Endothelial cell of umbilical vein (primary cell): Measurements from ENCODE around the gene C19orf25. TPM values are rescaled to one million over a fixed set of nuclear protein-coding genes. Genes with fewer than 3 reads are reported as not detected.

Source experiments
- BruUV-seq: library from RNA; stranded (reverse); fragments of 400-500 nt; replicated peaks from 2 replicates; lab custom pipeline; 2021; lab: Mats Ljungman, UMichigan
- CTCF ChIA-PET: fragments of 300-600, 350-600 bp; sonication (Branson Sonifier 250); formaldehyde crosslinking; loops from one replicate; lab custom pipeline; 2021; ENCODE audit warnings: antibody characterized with exemption, inconsistent platforms; lab: Charles Lee
- POLR2A ChIA-PET: fragments of 300-600, 350-600 bp; sonication (Branson Sonifier 250); formaldehyde crosslinking; loops from one replicate; lab custom pipeline; 2021; ENCODE audit warnings: antibody characterized with exemption, inconsistent platforms; lab: Charles Lee
- DNase-seq: peaks from one replicate; pipeline ENCODE4 v3.0.0-alpha.2; 2011; ENCODE audit warnings: low read depth, low spot score
- FAIRE-seq: peaks from 2 replicates; lab custom pipeline; 2011; peaks lifted over from hg19 to GRCh38; lab: Jason Lieb, UNC
- H2AFZ ChIP-seq: 2 replicates; pipeline ENCODE4 v1.6.0; 2012; ENCODE audit warnings: low read depth, low read length, control low read depth, inconsistent platforms
- H3K27ac ChIP-seq: 2 replicates; pipeline ENCODE4 v1.5.1; 2011; ENCODE audit warnings: low read depth, mild to moderate bottlenecking, control low read depth, low read length, moderate library complexity; ENCODE audit not compliant: insufficient read depth
- H3K27me3 ChIP-seq, 2 experiments: 2 replicates each; pipeline versions ENCODE4 v1.6.0 to v1.6.1; 2011; ENCODE audit warnings: low read length in 2 of 2, mixed read lengths in 1 of 2; ENCODE audit not compliant: control insufficient read depth in 2 of 2, insufficient read depth in 2 of 2
- H3K36me3 ChIP-seq, 2 experiments: 2 replicates in 1 of 2; 3 replicates in 1 of 2; pipeline ENCODE4 v1.5.1; 2011; ENCODE audit warnings: low read length in 2 of 2, mild to moderate bottlenecking in 1 of 2, moderate library complexity in 1 of 2; ENCODE audit not compliant: control insufficient read depth in 2 of 2, insufficient read depth in 2 of 2; ENCODE audit errors: extremely low read depth in 1 of 2
- H3K4me1 ChIP-seq: 3 replicates; pipeline ENCODE4 v1.5.1; 2011; ENCODE audit warnings: mild to moderate bottlenecking, low read length; ENCODE audit not compliant: control insufficient read depth, insufficient read depth; ENCODE audit errors: extremely low read depth
- H3K4me2 ChIP-seq: 2 replicates; pipeline ENCODE4 v1.6.1; 2011; ENCODE audit warnings: low read length, control low read depth, mixed read lengths; ENCODE audit not compliant: insufficient read depth
- H3K4me3 ChIP-seq, 3 experiments: fragments of 200-600 bp in 1 of 3; sonication (generic), shearing (Covaris generic) in 1 of 3; replicated peaks in 1 of 3; 2 replicates each; pipeline ENCODE4 v1.5.1; 2011 to 2016; ENCODE audit warnings: control low read depth in 3 of 3, low read length in 3 of 3, mild to moderate bottlenecking in 2 of 3, inconsistent platforms in 1 of 3, low read depth in 1 of 3, moderate library complexity in 1 of 3; ENCODE audit not compliant: insufficient read depth in 1 of 3
- H3K79me2 ChIP-seq: 2 replicates; pipeline ENCODE4 v1.6.0; 2012; ENCODE audit warnings: low read length, inconsistent platforms; ENCODE audit not compliant: control insufficient read depth, insufficient read depth
- H3K9ac ChIP-seq: replicated peaks from 2 replicates; pipeline ENCODE3; 2011; ENCODE audit warnings: low read length, control low read depth; ENCODE audit not compliant: insufficient read depth; ENCODE audit errors: extremely low read depth
- H3K9me1 ChIP-seq: replicated peaks from 3 replicates; pipeline ENCODE4 v1.6.0; 2011; ENCODE audit warnings: mild to moderate bottlenecking, low read length; ENCODE audit not compliant: control insufficient read depth, insufficient read depth; ENCODE audit errors: extremely low read depth
- H3K9me3 ChIP-seq: replicated peaks from 2 replicates; pipeline ENCODE4 v1.5.1; 2012; ENCODE audit warnings: low read length, inconsistent platforms; ENCODE audit not compliant: control insufficient read depth, insufficient read depth
- H4K20me1 ChIP-seq: replicated peaks from 2 replicates; pipeline ENCODE3; 2011; ENCODE audit warnings: mild to moderate bottlenecking, low read length; ENCODE audit not compliant: control insufficient read depth, insufficient read depth; ENCODE audit errors: extremely low read depth
- CTCF ChIP-seq, 2 donors: IDR thresholded peaks; 1 replicate in 1 of 2; 2 replicates in 1 of 2; pipeline ENCODE4 v1.5.1; 2011; ENCODE audit warnings: low read length in 2 of 2, mild to moderate bottlenecking in 2 of 2, moderate library complexity in 2 of 2, control low read depth in 1 of 2, inconsistent platforms in 1 of 2, low read depth in 1 of 2; ENCODE audit not compliant: insufficient read depth in 1 of 2; ENCODE audit errors: extremely low read depth in 1 of 2
- EZH2 ChIP-seq: IDR thresholded peaks from 2 replicates; pipeline ENCODE4 v1.6.1; 2012; ENCODE audit warnings: borderline replicate concordance, low read depth, mild to moderate bottlenecking, moderate library complexity, low read length, inconsistent platforms; ENCODE audit not compliant: severe bottlenecking
- FOS ChIP-seq: IDR thresholded peaks from 2 replicates; pipeline ENCODE4 v1.6.1; 2011; ENCODE audit warnings: mild to moderate bottlenecking, low read length, moderate library complexity, borderline replicate concordance; ENCODE audit not compliant: insufficient read depth
- GATA2 ChIP-seq: IDR thresholded peaks from 2 replicates; pipeline ENCODE4 v1.7.0; 2011; ENCODE audit warnings: low read depth, mild to moderate bottlenecking, moderate library complexity, mixed read lengths, low read length; ENCODE audit not compliant: insufficient read length, insufficient read depth
- JUN ChIP-seq: IDR thresholded peaks from 2 replicates; pipeline ENCODE4 v1.6.1; 2011; ENCODE audit warnings: borderline replicate concordance, low read depth; ENCODE audit not compliant: insufficient read length, insufficient read depth
- MAX ChIP-seq: IDR thresholded peaks from 2 replicates; pipeline ENCODE4 v1.6.1; 2011; ENCODE audit not compliant: insufficient read depth, insufficient read length
- MYC ChIP-seq: IDR thresholded peaks from one replicate; pipeline ENCODE4 v1.6.1; 2011; ENCODE audit warnings: mild to moderate bottlenecking, low read depth, low read length
- POLR2A ChIP-seq: IDR thresholded peaks from 2 replicates; pipeline ENCODE4 v1.6.1; 2012; ENCODE audit warnings: low read depth, mild to moderate bottlenecking, control low read depth, low read length
- POLR2AphosphoS5 ChIP-seq: IDR thresholded peaks from 2 replicates; pipeline ENCODE4 v1.6.1; 2012; ENCODE audit warnings: low read depth, mild to moderate bottlenecking, control low read depth, low read length, moderate library complexity; ENCODE audit not compliant: insufficient read depth
- dilution Hi-C: fragments of 300-500 bp; cut with MboI; formaldehyde crosslinking; loops from one replicate; pipeline ENCODE4 v1.15.0; 2019; ENCODE audit warnings: low sequenced_read_pairs; ENCODE audit not compliant: extremely low pct_ligation_motif_present
- intact Hi-C: fragments of 100-400 bp; cut with micrococcal nuclease; formaldehyde crosslinking; loops from one replicate; pipeline ENCODE4 v1.10.0; 2022
- polyA plus RNA-seq, 4 experiments: library from polyadenylated mRNA; depleted of rRNA in 3 of 4; stranded (reverse) in 3 of 4; unstranded in 1 of 4; fragments of >200 nt; gene quantifications; 2 replicates each; pipeline versions ENCODE4 v1.2.1 to v1.2.3, GENCODE V29; 2011 to 2012; ENCODE audit warnings: missing spikeins in 1 of 4
- total RNA-seq: library from RNA; stranded (reverse); gene quantifications from 2 replicates; pipeline ENCODE4 v1.2.3, GENCODE V29; 2021

C19orf25 gene
- total and polyA plus RNA-seq, 2 donors (not counting 3 experiments of a cell fraction or from before 2014, with no cell fraction given): 28.0 to 34.6 TPM

GRCh38 chr19:1473085-1473851 is 5.7 kb downstream of the C19orf25 start:
- intact Hi-C loops (no loop called here), dilution Hi-C loops (no loop called here)
- Histone ChIP-seq H2AFZ (no peak overlapping the region), H3K9me1 (no peaks in the 10 kb centered on the region), H3K9me3 (no peaks in the 10 kb centered on the region), H3K36me3 (peaks cover 0 to 3% of the 10 kb centered on the region in 2 experiments), H3K4me2 (no peak overlapping the region), H3K79me2 (no peaks in the 10 kb centered on the region), H3K27me3 (peaks cover 25 to 49% of the 10 kb centered on the region in 2 experiments), H4K20me1 (no peaks in the 10 kb centered on the region), H3K4me3 (no peak overlapping the region), H3K27ac (no peak overlapping the region), H3K4me1 (peaks cover 9% of the 10 kb centered on the region), H3K9ac (no peak overlapping the region)
- TF ChIP-seq JUN (no peak), MAX (no peak), CTCF (IDR thresholded peaks at IDR 0.05; ENCODE audit: extremely low read depth in 1 of 2, insufficient read depth in 1 of 2, low read depth in 1 of 2, low read length in 2 of 2) (no peak), MYC (no peak), FOS (no peak), EZH2 (no peak), GATA2 (no peak), POLR2A (no peak), POLR2AphosphoS5 (no peak)
- no peak for FAIRE-seq
- no TSS peak for BruUV-seq
- DNase-seq: no peak
- ChIA-PET POLR2A (no interaction called here), CTCF (interaction anchor here (0.9 to 1.5 kb wide), 4 partner anchors 14 to 29 kb away, joined by 3 to 5 read pairs (median 3); no protein-coding TSS in a partner anchor)
